OCI-LY7 (cell line): ENCODE results near the gene PROB1. TPM values are rescaled to one million over a fixed set of nuclear protein-coding genes. Genes with fewer than 3 reads are reported as not detected.

ENCODE experiments used
- BruUV-seq: library from RNA; stranded (reverse); fragments of 400-500 nt; replicated peaks from 2 replicates; lab custom pipeline; 2021; lab: Mats Ljungman, UMichigan
- CTCF ChIA-PET: fragments of 300-600 bp; sonication (Branson Sonifier 250); formaldehyde crosslinking; loops from one replicate; lab custom pipeline; 2022; ENCODE audit warnings: antibody characterized with exemption; ENCODE audit not compliant: unreplicated experiment; lab: Charles Lee
- POLR2A ChIA-PET: fragments of 300-600 bp; sonication (Branson Sonifier 250); formaldehyde crosslinking; loops from one replicate; lab custom pipeline; 2022; ENCODE audit warnings: antibody characterized with exemption; lab: Charles Lee
- DNase-seq: peaks from one replicate; pipeline ENCODE4 v3.0.0-alpha.2; 2015; ENCODE audit warnings: low spot score
- H2AFZ ChIP-seq: fragments of 200-600 bp; sonication (generic), shearing (Covaris generic); 2 replicates; pipeline ENCODE4 v1.6.1; 2014; ENCODE audit warnings: mild to moderate bottlenecking, antibody characterized with exemption, low read length, moderate library complexity
- H3K27ac ChIP-seq: fragments of 200-600 bp; sonication (generic); 2 replicates; pipeline ENCODE4 v1.5.1; 2014; ENCODE audit warnings: mixed run types, low read depth, mild to moderate bottlenecking, moderate library complexity, low read length, inconsistent platforms; ENCODE audit not compliant: poor library complexity, severe bottlenecking
- H3K36me3 ChIP-seq: fragments of 200-600 bp; sonication (generic); 2 replicates; pipeline ENCODE4 v1.6.1; 2014; ENCODE audit warnings: mild to moderate bottlenecking, antibody characterized with exemption, low read length, moderate library complexity, mixed read lengths; ENCODE audit not compliant: insufficient read depth
- H3K4me1 ChIP-seq: fragments of 200-600 bp; sonication (generic); 2 replicates; pipeline ENCODE4 v1.5.1; 2014; ENCODE audit warnings: mild to moderate bottlenecking, low read length; ENCODE audit not compliant: insufficient read depth, poor library complexity, severe bottlenecking
- H3K4me2 ChIP-seq: fragments of 200-600 bp; sonication (generic); 2 replicates; pipeline ENCODE4 v1.6.1; 2014; ENCODE audit warnings: mild to moderate bottlenecking, low read length
- H3K4me3 ChIP-seq: fragments of 200-600 bp; sonication (generic); 2 replicates; pipeline ENCODE4 v1.5.1; 2014; ENCODE audit warnings: mild to moderate bottlenecking, low read depth, low read length; ENCODE audit not compliant: poor library complexity, severe bottlenecking
- H3K79me2 ChIP-seq: fragments of 200-600 bp; sonication (generic); 2 replicates; pipeline ENCODE4 v1.6.1; 2016; ENCODE audit warnings: low read depth, mild to moderate bottlenecking, low read length, moderate library complexity, mixed read lengths; ENCODE audit not compliant: insufficient read depth
- H3K9me2 ChIP-seq: fragments of 200-600 bp; sonication (generic); 2 replicates; pipeline ENCODE4 v1.6.1; 2016; ENCODE audit warnings: mild to moderate bottlenecking, low read length, mixed read lengths; ENCODE audit not compliant: insufficient read depth
- H3K9me3 ChIP-seq: fragments of 200-600 bp; sonication (generic); 2 replicates; pipeline ENCODE4 v1.6.1; 2014; ENCODE audit warnings: mild to moderate bottlenecking, mixed run types, low read length, mixed read lengths
- H4K20me1 ChIP-seq: fragments of 200-600 bp; sonication (generic); 2 replicates; pipeline ENCODE4 v1.6.1; 2014; ENCODE audit warnings: mild to moderate bottlenecking, antibody characterized with exemption, low read length, moderate library complexity, mixed read lengths; ENCODE audit not compliant: insufficient read depth
- EZH2phosphoT487 ChIP-seq: fragments of 200-600 bp; sonication (generic); IDR thresholded peaks from 2 replicates; pipeline ENCODE4 v1.6.1; 2018; ENCODE audit warnings: low read depth, borderline replicate concordance, mild to moderate bottlenecking, mixed run types, antibody characterized with exemption, low read length, moderate library complexity, mixed read lengths
- intact Hi-C: fragments of 100-400 bp; cut with micrococcal nuclease; formaldehyde crosslinking; loops from one replicate; pipeline ENCODE4 v1.10.0; 2022; ENCODE audit not compliant: unreplicated experiment
- total RNA-seq, 2 experiments: library from RNA; depleted of rRNA in 1 of 2; stranded (reverse); fragments of >200 nt in 1 of 2; shearing (Covaris generic) in 1 of 2; gene quantifications; 2 replicates each; pipeline ENCODE4 v1.2.3, GENCODE V29; 2014 to 2022
- TF ChIP-seq, protein P1 (sequence below): fragments of 200-600 bp; sonication (generic); conservative IDR thresholded peaks from 2 replicates; pipeline ENCODE4 v1.5.1; 2014; ENCODE audit warnings: mild to moderate bottlenecking, antibody characterized with exemption, low read length, moderate library complexity, mixed read lengths

PROB1 gene
- total RNA-seq, 2 experiments from 2014 or later = 4.6 to 5.9 TPM

DNA sequence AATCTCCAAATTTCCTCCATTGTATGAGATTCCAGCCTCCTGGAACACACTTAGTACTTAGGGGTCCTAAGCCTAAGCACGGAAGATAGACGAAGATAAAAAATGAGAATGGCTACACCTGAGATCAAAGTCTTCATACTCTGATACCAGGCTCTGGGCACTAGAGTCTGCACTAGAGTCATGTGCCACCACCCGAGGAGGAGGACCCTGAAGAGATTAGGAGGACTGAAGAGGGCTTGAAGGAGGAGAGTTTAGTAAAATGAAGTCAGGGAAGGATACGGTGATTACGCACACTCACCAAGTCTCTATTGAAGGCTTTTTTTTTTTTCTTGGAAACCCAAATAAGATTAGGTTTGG lies 9.6 kb upstream of the PROB1 start:
- H3K79me2 ChIP-seq = no peaks in the 10 kb centered on the region
- H4K20me1 ChIP-seq = no peaks in the 10 kb centered on the region
- TF ChIP-seq, protein P1, sequence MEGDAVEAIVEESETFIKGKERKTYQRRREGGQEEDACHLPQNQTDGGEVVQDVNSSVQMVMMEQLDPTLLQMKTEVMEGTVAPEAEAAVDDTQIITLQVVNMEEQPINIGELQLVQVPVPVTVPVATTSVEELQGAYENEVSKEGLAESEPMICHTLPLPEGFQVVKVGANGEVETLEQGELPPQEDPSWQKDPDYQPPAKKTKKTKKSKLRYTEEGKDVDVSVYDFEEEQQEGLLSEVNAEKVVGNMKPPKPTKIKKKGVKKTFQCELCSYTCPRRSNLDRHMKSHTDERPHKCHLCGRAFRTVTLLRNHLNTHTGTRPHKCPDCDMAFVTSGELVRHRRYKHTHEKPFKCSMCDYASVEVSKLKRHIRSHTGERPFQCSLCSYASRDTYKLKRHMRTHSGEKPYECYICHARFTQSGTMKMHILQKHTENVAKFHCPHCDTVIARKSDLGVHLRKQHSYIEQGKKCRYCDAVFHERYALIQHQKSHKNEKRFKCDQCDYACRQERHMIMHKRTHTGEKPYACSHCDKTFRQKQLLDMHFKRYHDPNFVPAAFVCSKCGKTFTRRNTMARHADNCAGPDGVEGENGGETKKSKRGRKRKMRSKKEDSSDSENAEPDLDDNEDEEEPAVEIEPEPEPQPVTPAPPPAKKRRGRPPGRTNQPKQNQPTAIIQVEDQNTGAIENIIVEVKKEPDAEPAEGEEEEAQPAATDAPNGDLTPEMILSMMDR = 0 out of 2 replicates have a peak, but pooled peaks have one; percentile 21
- TF ChIP-seq EZH2phosphoT487 = no peak
- peak overlapping the region; percentile 75 for H2AFZ ChIP-seq
- intact Hi-C loops = loop anchor here (10.0 kb wide), 1 partner anchor 210 kb away; the partner anchor contains the start of gene SIL1
- peak overlapping the region; percentile 83 for H3K27ac ChIP-seq
- H3K9me2 ChIP-seq = no peaks in the 10 kb centered on the region
- ChIA-PET CTCF (interaction anchor here (3.1 kb wide), 1 partner anchor 13 kb away, joined by 12 read pairs; no protein-coding TSS in a partner anchor), POLR2A (interaction anchor here (0.6 to 1.0 kb wide), 3 partner anchors 11 to 111 kb away, joined by 3 to 4 read pairs (median 4); no protein-coding TSS in a partner anchor)
- H3K4me2 ChIP-seq = peak overlapping the region; percentile 98
- H3K36me3 ChIP-seq = peaks cover 6% of the 10 kb centered on the region; the same call in 1 of the 2 replicates
- peak; percentile 44 for DNase-seq
- peaks cover 43% of the 10 kb centered on the region for H3K4me1 ChIP-seq
- no peaks in the 10 kb centered on the region for H3K9me3 ChIP-seq
- H3K4me3 ChIP-seq = peak overlapping the region; percentile 71
- BruUV-seq = no TSS peak

DNA sequence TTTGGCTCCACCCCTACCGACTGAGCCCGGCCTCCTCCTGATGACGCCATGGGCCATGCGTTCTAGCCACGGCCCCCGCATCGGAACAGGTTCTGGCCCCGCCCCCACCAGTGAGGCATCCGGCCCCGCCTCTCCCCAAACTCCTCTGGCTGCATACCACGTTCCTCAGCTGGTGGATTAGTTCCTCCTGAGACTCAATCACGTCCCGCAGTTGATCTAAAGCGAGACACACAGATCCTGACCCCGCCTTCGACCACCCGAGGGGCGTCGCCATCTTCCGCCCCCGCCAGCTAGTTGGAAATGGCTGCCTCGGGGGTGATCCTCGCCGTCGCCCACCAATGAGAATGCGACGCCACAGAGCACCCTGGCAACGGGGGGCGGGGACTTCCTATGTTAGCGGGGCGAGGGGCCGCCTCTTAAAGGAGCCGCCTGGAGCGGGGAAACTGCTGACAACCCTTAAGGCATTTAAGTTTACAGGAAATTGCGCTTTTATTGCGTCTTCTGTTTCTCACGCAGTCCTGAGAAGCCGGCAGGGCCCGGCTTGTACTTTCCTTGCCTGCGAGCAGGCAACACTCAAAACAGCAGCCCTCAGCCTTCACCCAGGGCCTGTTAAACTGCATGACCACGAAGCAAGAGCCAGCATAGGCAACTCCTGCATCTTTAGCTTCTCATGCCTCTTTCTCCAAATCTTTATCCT lies 9.0 kb upstream of the PROB1 start, which contains the start of gene SPATA24:
Gene SPATA24 (minus strand): TSS at position 303 of the 697 bp plus-strand sequence. CDS start 29 bp downstream, at position 274.
- no TSS peak for BruUV-seq
- H3K9me2 ChIP-seq = no peaks in the 10 kb centered on the region
- H3K4me2 ChIP-seq = peak within 1 kb of the TSS; percentile 98
- ChIA-PET POLR2A (interaction anchor here (0.6 to 1.7 kb wide), 5 partner anchors 11 to 111 kb away, joined by 3 to 5 read pairs (median 4); partner anchors contain the start of gene MATR3), CTCF (interaction anchor here (0.6 to 3.1 kb wide), 3 partner anchors 13 to 902 kb away, joined by 3 to 12 read pairs (median 3); no protein-coding TSS in a partner anchor)
- H3K4me1 ChIP-seq = peaks cover 43% of the 10 kb centered on the region
- peak within 1 kb of the TSS; percentile 83 for H3K27ac ChIP-seq
- no peaks in the 10 kb centered on the region for H4K20me1 ChIP-seq
- peak within 1 kb of the TSS; percentile 75 for H2AFZ ChIP-seq
- H3K4me3 ChIP-seq = peak within 1 kb of the TSS; percentile 71
- peaks cover 6% of the 10 kb centered on the region; the same call in 1 of the 2 replicates for H3K36me3 ChIP-seq
- intact Hi-C loops = loop anchor here (10.0 kb wide), 1 partner anchor 209 kb away; the partner anchor contains the start of gene SIL1
- peak; percentile 98 for DNase-seq
- TF ChIP-seq, protein P1 = no peak
- TF ChIP-seq EZH2phosphoT487 = no peak
- no peaks in the 10 kb centered on the region for H3K79me2 ChIP-seq
- no peaks in the 10 kb centered on the region for H3K9me3 ChIP-seq
